ENCODE measurements around the gene MVK. TPM values are rescaled to one million over a fixed set of nuclear protein-coding genes. Genes with fewer than 3 reads are reported as not detected.

Gene MVK
- polyA plus RNA-seq, 1 donor (not counting 4 experiments of a cell fraction or from before 2014, with no cell fraction given) = 26.7 TPM

GRCh38 chr12:109637348-109637747, 63.8 kb downstream of the MVK start:
- no peaks in the 10 kb centered on the region for H3K9me1 ChIP-seq (ENCODE audit: control insufficient read depth, extremely low read depth, insufficient read depth, low read length)
- no peak overlapping the region for H3K4me2 ChIP-seq (ENCODE audit: control insufficient read depth, extremely low read depth, insufficient read depth, low read depth, low read length)
- H3K27me3 ChIP-seq (ENCODE audit: control insufficient read depth, extremely low read depth, insufficient read depth, low read length) = no peaks in the 10 kb centered on the region
- no peak overlapping the region for H2AFZ ChIP-seq (ENCODE audit: control insufficient read depth, low read length)
- dilution Hi-C loops (cut with MboI; ENCODE audit: extremely low pct_ligation_motif_present, low sequenced_read_pairs) = loop anchor here (25.0 kb wide), 1 partner anchor 150 kb away; no protein-coding TSS in a partner anchor
- no peaks in the 10 kb centered on the region for H3K79me2 ChIP-seq (ENCODE audit: control insufficient read depth, insufficient read depth, low read length)
- TF ChIP-seq EZH2 (IDR thresholded peaks at IDR 0.05; ENCODE audit: low read length) = no peak
- no peak for TF ChIP-seq CTCF (optimal IDR thresholded peaks at IDR 0.05 in 1 of 3, IDR thresholded peaks at IDR 0.05 in 1 of 3, conservative IDR thresholded peaks at IDR 0.05 in 1 of 3; ENCODE audit: extremely low read depth in 1 of 3, insufficient read depth in 2 of 3, low read length in 3 of 3)
- peaks cover 4% of the 10 kb centered on the region for H3K9me3 ChIP-seq (ENCODE audit: control insufficient read depth, low read depth, low read length)
- H3K4me1 ChIP-seq (ENCODE audit: control insufficient read depth, extremely low read depth, insufficient read depth, low read length) = no peaks in the 10 kb centered on the region
- DNase-seq (ENCODE audit: low read depth, low spot score) = no peak
- no peak for FAIRE-seq
- H4K20me1 ChIP-seq (ENCODE audit: control insufficient read depth, extremely low read depth, insufficient read depth, low read length) = no peaks in the 10 kb centered on the region
- no peaks in the 10 kb centered on the region for H3K36me3 ChIP-seq (ENCODE audit: control insufficient read depth in 2 of 2, extremely low read depth in 1 of 2, insufficient read depth in 2 of 2, low read length in 2 of 2)
- H3K27ac ChIP-seq (ENCODE audit: control insufficient read depth, insufficient read depth, low read length) = no peak overlapping the region
- H3K9ac ChIP-seq (ENCODE audit: control insufficient read depth, extremely low read depth, insufficient read depth, low read length) = no peak overlapping the region
- no peak overlapping the region for H3K4me3 ChIP-seq (ENCODE audit: control insufficient read depth in 2 of 3, extremely low read depth in 1 of 3, insufficient read depth in 2 of 3, low read depth in 1 of 3, low read length in 3 of 3)

GRCh38 chr12:109637996-109638395, 64.4 kb downstream of the MVK start:
- peaks cover 4% of the 10 kb centered on the region for H3K9me3 ChIP-seq (ENCODE audit: control insufficient read depth, low read depth, low read length)
- H3K4me1 ChIP-seq (ENCODE audit: control insufficient read depth, extremely low read depth, insufficient read depth, low read length) = no peaks in the 10 kb centered on the region
- dilution Hi-C loops (cut with MboI; ENCODE audit: extremely low pct_ligation_motif_present, low sequenced_read_pairs) = loop anchor here (25.0 kb wide), 1 partner anchor 149 kb away; no protein-coding TSS in a partner anchor
- no peak overlapping the region for H3K27ac ChIP-seq (ENCODE audit: control insufficient read depth, insufficient read depth, low read length)
- H3K4me2 ChIP-seq (ENCODE audit: control insufficient read depth, extremely low read depth, insufficient read depth, low read depth, low read length) = no peak overlapping the region
- H2AFZ ChIP-seq (ENCODE audit: control insufficient read depth, low read length) = no peak overlapping the region
- H3K4me3 ChIP-seq (ENCODE audit: control insufficient read depth in 2 of 3, extremely low read depth in 1 of 3, insufficient read depth in 2 of 3, low read depth in 1 of 3, low read length in 3 of 3) = no peak overlapping the region
- H3K27me3 ChIP-seq (ENCODE audit: control insufficient read depth, extremely low read depth, insufficient read depth, low read length) = no peaks in the 10 kb centered on the region
- FAIRE-seq (no peak), DNase-seq (ENCODE audit: low read depth, low spot score) (no peak)
- TF ChIP-seq CTCF (optimal IDR thresholded peaks at IDR 0.05 in 1 of 3, IDR thresholded peaks at IDR 0.05 in 1 of 3, conservative IDR thresholded peaks at IDR 0.05 in 1 of 3; ENCODE audit: extremely low read depth in 1 of 3, insufficient read depth in 2 of 3, low read length in 3 of 3) (no peak), EZH2 (IDR thresholded peaks at IDR 0.05; ENCODE audit: low read length) (no peak)
- no peaks in the 10 kb centered on the region for H4K20me1 ChIP-seq (ENCODE audit: control insufficient read depth, extremely low read depth, insufficient read depth, low read length)
- H3K9ac ChIP-seq (ENCODE audit: control insufficient read depth, extremely low read depth, insufficient read depth, low read length) = no peak overlapping the region
- H3K79me2 ChIP-seq (ENCODE audit: control insufficient read depth, insufficient read depth, low read length) = no peaks in the 10 kb centered on the region
- H3K9me1 ChIP-seq (ENCODE audit: control insufficient read depth, extremely low read depth, insufficient read depth, low read length) = no peaks in the 10 kb centered on the region
- H3K36me3 ChIP-seq (ENCODE audit: control insufficient read depth in 2 of 2, extremely low read depth in 1 of 2, insufficient read depth in 2 of 2, low read length in 2 of 2) = no peaks in the 10 kb centered on the region
